Neural progenitor cell (in vitro differentiated cells): Measurements from ENCODE around the gene FMN1. TPM values are rescaled to one million over a fixed set of nuclear protein-coding genes. Genes with fewer than 3 reads are reported as not detected.

Source experiments
- DNase-seq: peaks from one replicate; pipeline ENCODE4 v3.0.0-alpha.2; 2016; ENCODE audit warnings: low spot score
- H2AFZ ChIP-seq: fragments of 200-600 bp; sonication (generic); replicated peaks from 2 replicates; pipeline ENCODE4 v1.6.1; 2016; ENCODE audit warnings: antibody characterized with exemption
- H3F3A ChIP-seq: fragments of 200-600 bp; sonication (generic); 2 replicates; pipeline ENCODE4 v1.6.1; 2016; ENCODE audit warnings: antibody characterized with exemption, low read depth
- H3K27ac ChIP-seq: fragments of 200-600 bp; sonication (generic); 2 replicates; pipeline ENCODE4 v1.5.1; 2016; ENCODE audit warnings: mild to moderate bottlenecking
- H3K27me3 ChIP-seq: fragments of 200-600 bp; sonication (generic); 2 replicates; pipeline ENCODE4 v1.6.1; 2016; ENCODE audit warnings: mild to moderate bottlenecking, moderate library complexity
- H3K36me3 ChIP-seq: fragments of 200-600 bp; sonication (generic); 2 replicates; pipeline ENCODE4 v1.5.1; 2016
- H3K4me1 ChIP-seq: fragments of 200-600 bp; sonication (generic); 2 replicates; pipeline ENCODE4 v1.6.1; 2016; ENCODE audit warnings: mixed run types
- H3K4me2 ChIP-seq: fragments of 200-600 bp; sonication (generic); 2 replicates; pipeline ENCODE4 v1.6.1; 2016
- H3K4me3 ChIP-seq: fragments of 200-600 bp; sonication (generic); 2 replicates; pipeline ENCODE4 v1.5.1; 2016
- H3K79me2 ChIP-seq: fragments of 200-600 bp; sonication (generic); 2 replicates; pipeline ENCODE4 v1.6.1; 2016; ENCODE audit warnings: low read depth
- H3K9ac ChIP-seq: fragments of 200-600 bp; sonication (generic); 2 replicates; pipeline ENCODE4 v1.6.1; 2016
- H3K9me3 ChIP-seq: fragments of 200-600 bp; sonication (generic); 2 replicates; pipeline ENCODE4 v1.5.1; 2016; ENCODE audit warnings: low read depth
- H4K20me1 ChIP-seq: fragments of 200-600 bp; sonication (generic); 2 replicates; pipeline ENCODE4 v1.6.1; 2016; ENCODE audit warnings: low read depth
- H3K27ac Mint-ChIP-seq: 3 replicates; pipeline ENCODE4 v1.8.0; 2021; ENCODE audit warnings: mixed read lengths
- H3K27me3 Mint-ChIP-seq: 2 replicates; pipeline ENCODE4 v1.8.0; 2022; ENCODE audit warnings: low read depth, mild to moderate bottlenecking, inconsistent platforms, moderate library complexity, mixed read lengths; ENCODE audit not compliant: insufficient read depth
- H3K36me3 Mint-ChIP-seq: 3 replicates; pipeline ENCODE4 v1.8.0; 2021; ENCODE audit warnings: mixed read lengths
- H3K4me1 Mint-ChIP-seq: 3 replicates; pipeline ENCODE4 v1.8.0; 2021; ENCODE audit warnings: mixed read lengths
- H3K4me3 Mint-ChIP-seq: 3 replicates; pipeline ENCODE4 v1.8.0; 2021; ENCODE audit warnings: mild to moderate bottlenecking, moderate library complexity, mixed read lengths
- H3K9me3 Mint-ChIP-seq: 3 replicates; pipeline ENCODE4 v1.8.0; 2020; ENCODE audit warnings: mixed read lengths
- CTCF ChIP-seq: fragments of 200-600 bp; sonication (generic); IDR thresholded peaks from 2 replicates; pipeline ENCODE4 v1.5.1; 2017; ENCODE audit warnings: antibody characterized with exemption, mild to moderate bottlenecking
- EZH2 ChIP-seq: fragments of 200-600 bp; sonication (generic); IDR thresholded peaks from 2 replicates; pipeline ENCODE4 v1.6.1; 2017; ENCODE audit warnings: antibody characterized with exemption, mild to moderate bottlenecking, moderate library complexity
- EZH2phosphoT487 ChIP-seq: fragments of 200-600 bp; sonication (generic); IDR thresholded peaks from 2 replicates; pipeline ENCODE4 v1.6.1; 2017; ENCODE audit warnings: antibody characterized with exemption
- total RNA-seq: library from RNA; depleted of rRNA; stranded (reverse); fragments of >200 nt; gene quantifications from 2 replicates; pipeline ENCODE4 v1.2.3, GENCODE V29; 2015; ENCODE audit warnings: low replicate concordance

The FMN1 gene
- total RNA-seq, 1 donor from 2014 or later: 5.7 TPM

DNA sequence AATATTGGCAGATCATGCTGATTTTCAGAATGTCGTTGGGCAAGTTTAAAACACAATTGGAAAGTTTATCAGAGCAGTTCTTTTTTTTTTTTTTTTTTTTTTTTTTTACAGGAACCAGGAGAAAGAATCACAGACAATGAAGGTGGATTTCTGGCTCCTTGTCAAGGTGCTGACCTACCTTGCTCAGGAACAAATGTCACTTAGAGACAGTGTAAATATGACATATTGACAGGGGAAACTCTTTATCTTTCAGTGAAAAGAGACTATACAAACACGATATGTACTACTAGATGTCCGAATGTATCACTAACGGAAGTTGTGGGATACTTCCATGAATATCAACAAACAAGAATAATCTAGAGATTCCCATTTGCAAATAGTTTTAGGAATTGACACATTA is 237.3 kb downstream of the FMN1 start:
- no peaks in the 10 kb centered on the region for H3K79me2 ChIP-seq
- peaks cover 16% of the 10 kb centered on the region for H3K4me1 ChIP-seq
- no peaks in the 10 kb centered on the region for H3F3A ChIP-seq
- no peak overlapping the region for H2AFZ ChIP-seq
- H3K27ac Mint-ChIP-seq: no peak overlapping the region
- peaks cover 5% of the 10 kb centered on the region for H3K27me3 Mint-ChIP-seq
- peaks cover 21% of the 10 kb centered on the region for H3K4me1 Mint-ChIP-seq
- no peak overlapping the region for H3K4me3 Mint-ChIP-seq
- no peak overlapping the region for H3K4me3 ChIP-seq
- H3K36me3 Mint-ChIP-seq: no peaks in the 10 kb centered on the region
- H3K9me3 Mint-ChIP-seq: peaks cover 9% of the 10 kb centered on the region
- no peaks in the 10 kb centered on the region for H3K27me3 ChIP-seq
- TF ChIP-seq EZH2phosphoT487 (no peak), CTCF (no peak), EZH2 (no peak)
- no peaks in the 10 kb centered on the region for H3K9me3 ChIP-seq
- H4K20me1 ChIP-seq: no peaks in the 10 kb centered on the region
- H3K27ac ChIP-seq: no peak overlapping the region
- no peak overlapping the region for H3K9ac ChIP-seq
- no peak for DNase-seq
- no peaks in the 10 kb centered on the region for H3K36me3 ChIP-seq
- H3K4me2 ChIP-seq: no peak overlapping the region

DNA sequence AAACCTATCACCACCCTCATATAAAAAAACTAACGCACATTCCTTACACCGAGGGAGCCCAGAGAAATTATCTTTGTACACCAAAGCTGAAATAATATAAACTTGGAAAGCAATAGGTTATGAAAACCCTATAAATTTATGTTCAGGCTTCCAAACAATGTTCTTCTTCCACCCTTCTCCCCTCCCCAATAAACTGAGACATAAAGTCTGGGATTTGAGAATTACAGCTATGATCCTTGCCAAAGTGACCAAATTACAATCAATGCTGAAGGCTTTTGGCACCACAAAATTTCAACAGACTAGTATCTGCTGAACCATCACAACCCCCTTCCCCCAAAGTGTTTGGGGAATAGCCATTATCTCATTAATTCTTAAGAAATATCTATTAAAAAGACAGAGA is 237.8 kb downstream of the FMN1 start:
- no peak overlapping the region for H3K27ac ChIP-seq
- Mint-ChIP-seq H3K27me3 (peaks cover 9% of the 10 kb centered on the region), H3K9me3 (peaks cover 4% of the 10 kb centered on the region), H3K4me1 (peaks cover 26% of the 10 kb centered on the region), H3K4me3 (no peak overlapping the region), H3K27ac (no peak overlapping the region), H3K36me3 (no peaks in the 10 kb centered on the region)
- no peak overlapping the region for H3K9ac ChIP-seq
- H3F3A ChIP-seq: no peaks in the 10 kb centered on the region
- no peak overlapping the region for H3K4me2 ChIP-seq
- TF ChIP-seq EZH2phosphoT487 (no peak), CTCF (no peak), EZH2 (no peak)
- H3K27me3 ChIP-seq: no peaks in the 10 kb centered on the region
- H2AFZ ChIP-seq: no peak overlapping the region
- H3K36me3 ChIP-seq: no peaks in the 10 kb centered on the region
- no peak for DNase-seq
- H3K4me1 ChIP-seq: peaks cover 16% of the 10 kb centered on the region
- H3K9me3 ChIP-seq: no peaks in the 10 kb centered on the region
- H4K20me1 ChIP-seq: no peaks in the 10 kb centered on the region
- no peaks in the 10 kb centered on the region for H3K79me2 ChIP-seq
- no peak overlapping the region for H3K4me3 ChIP-seq

DNA sequence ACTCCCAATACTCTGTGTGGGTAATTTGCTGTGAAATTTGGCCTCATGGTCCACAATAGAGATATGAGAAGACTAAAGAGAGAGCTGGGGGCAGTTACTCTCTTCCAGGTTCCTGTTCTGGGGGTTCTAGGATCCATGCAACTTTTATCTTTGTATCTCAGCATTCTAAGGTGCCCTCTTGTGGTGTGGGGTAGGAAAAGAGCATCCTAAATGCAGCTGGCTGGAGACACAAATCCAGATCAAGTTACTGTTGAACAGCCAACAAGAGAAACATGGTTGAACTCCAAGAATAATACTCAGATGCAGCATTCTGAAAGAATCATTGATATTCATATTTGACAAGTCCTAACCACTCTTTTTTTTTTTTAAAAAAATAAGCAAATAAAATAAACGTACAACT is 238.5 kb downstream of the FMN1 start:
- peaks cover 26% of the 10 kb centered on the region for H3K4me1 Mint-ChIP-seq
- H3K27me3 ChIP-seq: no peaks in the 10 kb centered on the region
- no peak overlapping the region for H3K4me3 ChIP-seq
- H3K27ac ChIP-seq: no peak overlapping the region
- no peak for TF ChIP-seq EZH2phosphoT487
- TF ChIP-seq EZH2: no peak
- TF ChIP-seq CTCF: peak; percentile 68
- peaks cover 3% of the 10 kb centered on the region for H3K9me3 Mint-ChIP-seq
- no peaks in the 10 kb centered on the region for H3F3A ChIP-seq
- no peak overlapping the region for H3K9ac ChIP-seq
- H3K36me3 ChIP-seq: no peaks in the 10 kb centered on the region
- H3K4me3 Mint-ChIP-seq: no peak overlapping the region
- H2AFZ ChIP-seq: no peak overlapping the region
- peaks cover 9% of the 10 kb centered on the region for H3K27me3 Mint-ChIP-seq
- peaks cover 16% of the 10 kb centered on the region for H3K4me1 ChIP-seq
- no peaks in the 10 kb centered on the region for H3K9me3 ChIP-seq
- no peak overlapping the region for H3K4me2 ChIP-seq
- H3K36me3 Mint-ChIP-seq: no peaks in the 10 kb centered on the region
- no peaks in the 10 kb centered on the region for H3K79me2 ChIP-seq
- no peaks in the 10 kb centered on the region for H4K20me1 ChIP-seq
- DNase-seq: peak; percentile 64
- H3K27ac Mint-ChIP-seq: no peak overlapping the region

DNA sequence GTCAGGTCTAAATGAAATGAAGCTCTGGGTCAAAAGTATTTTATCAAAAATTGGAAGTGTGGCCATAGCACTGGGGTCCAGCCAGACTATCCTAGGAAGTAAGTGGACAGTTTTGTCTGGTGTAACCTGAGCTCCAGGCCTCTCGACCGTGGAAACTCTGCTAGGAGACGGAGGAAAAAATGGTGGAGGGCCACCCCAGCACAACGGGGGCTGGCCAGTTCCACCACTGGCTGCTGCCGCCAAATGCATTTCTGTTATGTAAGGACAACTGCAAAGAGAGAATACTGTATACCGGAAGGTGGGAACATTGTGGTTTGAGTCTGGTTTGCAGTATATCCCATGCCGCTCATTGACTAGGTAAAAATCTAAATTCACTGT is 241.0 kb downstream of the FMN1 start:
- Histone ChIP-seq H3K79me2 (no peaks in the 10 kb centered on the region), H2AFZ (peak overlapping the region; percentile 78), H3K4me1 (peaks cover 16% of the 10 kb centered on the region), H3K4me2 (peak overlapping the region; percentile 57), H3K9ac (no peak overlapping the region), H3F3A (no peaks in the 10 kb centered on the region), H3K36me3 (peaks cover 11% of the 10 kb centered on the region), H3K9me3 (no peaks in the 10 kb centered on the region), H3K27ac (no peak overlapping the region), H3K4me3 (no peak overlapping the region), H4K20me1 (no peaks in the 10 kb centered on the region), H3K27me3 (no peaks in the 10 kb centered on the region)
- Mint-ChIP-seq H3K36me3 (no peaks in the 10 kb centered on the region), H3K9me3 (peaks cover 4% of the 10 kb centered on the region), H3K27me3 (peaks cover 9% of the 10 kb centered on the region), H3K27ac (peak overlapping the region; percentile 89), H3K4me3 (peak overlapping the region; percentile 27), H3K4me1 (peaks cover 26% of the 10 kb centered on the region)
- no peak for TF ChIP-seq EZH2
- no peak for TF ChIP-seq EZH2phosphoT487
- no peak for TF ChIP-seq CTCF
- no peak for DNase-seq
